Liver (tissue), 3 donors: ENCODE measurements around the gene KIF7.

Source experiments
- FOXA1 ChIP-seq: IDR thresholded peaks from 2 replicates; pipeline ENCODE4 v1.6.1; 2016; ENCODE audit warnings: antibody characterized with exemption
- GABPA ChIP-seq, 2 donors: IDR thresholded peaks in 1 of 2; conservative IDR thresholded peaks in 1 of 2; 2 replicates each; pipeline ENCODE4 v1.6.1; 2016; ENCODE audit warnings: antibody characterized with exemption in 2 of 2, mild to moderate bottlenecking in 1 of 2, moderate library complexity in 1 of 2
- HNF4A ChIP-seq, 2 donors: conservative IDR thresholded peaks; 2 replicates each; pipeline ENCODE4 v1.6.1; 2016; ENCODE audit warnings: antibody characterized with exemption in 2 of 2, mild to moderate bottlenecking in 2 of 2
- JUND ChIP-seq, 2 donors: IDR thresholded peaks; 2 replicates each; pipeline ENCODE4 v1.6.1; 2016; ENCODE audit warnings: antibody characterized with exemption in 2 of 2
- RAD21 ChIP-seq, 2 donors: IDR thresholded peaks; 2 replicates each; pipeline ENCODE4 v1.6.1; 2016; ENCODE audit warnings: antibody characterized with exemption in 2 of 2, mild to moderate bottlenecking in 2 of 2
- RXRA ChIP-seq, 2 donors: IDR thresholded peaks; 2 replicates each; pipeline ENCODE4 v1.6.1; 2017 to 2018; ENCODE audit warnings: antibody characterized with exemption in 2 of 2, mild to moderate bottlenecking in 1 of 2
- SP1 ChIP-seq: IDR thresholded peaks from 2 replicates; pipeline ENCODE4 v1.6.1; 2018; ENCODE audit warnings: antibody characterized with exemption, mild to moderate bottlenecking
- TAF1 ChIP-seq: conservative IDR thresholded peaks from 2 replicates; pipeline ENCODE4 v1.6.1; 2016; ENCODE audit warnings: antibody characterized with exemption, mild to moderate bottlenecking
- YY1 ChIP-seq: IDR thresholded peaks from 2 replicates; pipeline ENCODE4 v1.6.1; 2016; ENCODE audit warnings: antibody characterized with exemption, mild to moderate bottlenecking
- TF ChIP-seq, protein P1 (sequence below): IDR thresholded peaks from 2 replicates; pipeline ENCODE4 v1.6.1; 2016; ENCODE audit warnings: antibody characterized with exemption, mild to moderate bottlenecking
- TF ChIP-seq, protein P2 (sequence below): fragments of 150-350 bp; IDR thresholded peaks from 2 replicates; pipeline ENCODE4 v1.5.1; 2017; ENCODE audit warnings: improper control_type of control experiment, low read depth, low read length; ENCODE audit not compliant: missing input control
- TF ChIP-seq, protein P3 (sequence below): IDR thresholded peaks from 2 replicates; pipeline ENCODE4 v1.6.1; 2016; ENCODE audit warnings: antibody characterized with exemption
- TF ChIP-seq, protein P4 (sequence below): IDR thresholded peaks from 2 replicates; pipeline ENCODE4 v1.6.1; 2016; ENCODE audit warnings: antibody characterized with exemption
- TF ChIP-seq, protein P5 (sequence below): IDR thresholded peaks from 2 replicates; pipeline ENCODE4 v1.6.1; 2016; ENCODE audit warnings: antibody characterized with exemption
- donor health status: healthy.
- donor health status: healthy.

DNA sequence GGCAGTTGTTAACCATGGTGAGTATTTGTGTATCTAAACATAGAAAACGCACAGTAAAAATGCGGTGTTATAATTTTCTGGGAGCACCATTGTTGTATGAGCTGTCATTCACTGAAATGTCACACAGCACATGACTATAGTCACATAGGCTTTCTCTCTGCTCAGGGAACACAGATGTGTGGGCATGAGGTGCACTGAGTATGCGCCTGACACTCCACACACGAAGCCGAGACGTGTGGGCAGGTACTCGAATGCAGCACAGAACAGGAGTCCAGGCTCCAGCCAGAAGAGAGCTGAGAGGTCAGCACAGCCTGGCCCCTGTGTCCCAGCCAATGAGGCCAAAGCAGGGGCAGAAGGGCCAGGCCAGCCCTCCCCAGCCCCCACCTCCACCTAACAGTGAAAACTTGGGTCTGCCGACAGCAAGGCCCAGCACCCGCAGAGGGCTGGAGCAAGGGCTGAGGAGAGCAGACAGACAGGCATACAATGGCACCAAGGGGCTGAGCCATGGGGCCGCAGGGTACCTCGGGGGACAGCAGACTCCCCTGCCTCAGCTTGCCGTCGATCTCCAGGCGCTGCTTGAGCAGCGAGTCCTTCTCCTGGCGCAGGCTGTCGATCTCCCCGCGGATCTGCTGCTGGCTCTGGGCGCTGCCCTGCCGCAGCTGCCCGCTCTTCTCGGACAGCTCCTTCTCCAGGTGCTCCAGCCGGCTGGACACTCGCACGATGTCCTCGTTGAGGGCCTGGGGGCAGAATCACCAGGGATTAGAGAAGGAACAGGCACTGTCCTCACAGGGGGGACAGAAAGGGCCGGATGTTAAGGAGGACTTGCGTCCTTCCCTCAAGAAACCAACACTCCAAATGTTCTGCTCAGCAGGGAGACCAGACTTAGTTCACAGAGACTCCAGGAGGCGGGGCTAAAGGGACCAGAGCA, 24.0 kb downstream of the KIF7 start:
- TF ChIP-seq TAF1 (no peak), GABPA (IDR thresholded peaks at IDR 0.05 in 1 of 2, conservative IDR thresholded peaks at IDR 0.05 in 1 of 2) (no peak), HNF4A (conservative IDR thresholded peaks at IDR 0.05) (no peak), RXRA (IDR thresholded peaks at IDR 0.05) (no peak), JUND (IDR thresholded peaks at IDR 0.05) (no peak), SP1 (no peak), YY1 (no peak), FOXA1 (no peak), RAD21 (IDR thresholded peaks at IDR 0.05) (no peak)
- TF ChIP-seq, protein P1, sequence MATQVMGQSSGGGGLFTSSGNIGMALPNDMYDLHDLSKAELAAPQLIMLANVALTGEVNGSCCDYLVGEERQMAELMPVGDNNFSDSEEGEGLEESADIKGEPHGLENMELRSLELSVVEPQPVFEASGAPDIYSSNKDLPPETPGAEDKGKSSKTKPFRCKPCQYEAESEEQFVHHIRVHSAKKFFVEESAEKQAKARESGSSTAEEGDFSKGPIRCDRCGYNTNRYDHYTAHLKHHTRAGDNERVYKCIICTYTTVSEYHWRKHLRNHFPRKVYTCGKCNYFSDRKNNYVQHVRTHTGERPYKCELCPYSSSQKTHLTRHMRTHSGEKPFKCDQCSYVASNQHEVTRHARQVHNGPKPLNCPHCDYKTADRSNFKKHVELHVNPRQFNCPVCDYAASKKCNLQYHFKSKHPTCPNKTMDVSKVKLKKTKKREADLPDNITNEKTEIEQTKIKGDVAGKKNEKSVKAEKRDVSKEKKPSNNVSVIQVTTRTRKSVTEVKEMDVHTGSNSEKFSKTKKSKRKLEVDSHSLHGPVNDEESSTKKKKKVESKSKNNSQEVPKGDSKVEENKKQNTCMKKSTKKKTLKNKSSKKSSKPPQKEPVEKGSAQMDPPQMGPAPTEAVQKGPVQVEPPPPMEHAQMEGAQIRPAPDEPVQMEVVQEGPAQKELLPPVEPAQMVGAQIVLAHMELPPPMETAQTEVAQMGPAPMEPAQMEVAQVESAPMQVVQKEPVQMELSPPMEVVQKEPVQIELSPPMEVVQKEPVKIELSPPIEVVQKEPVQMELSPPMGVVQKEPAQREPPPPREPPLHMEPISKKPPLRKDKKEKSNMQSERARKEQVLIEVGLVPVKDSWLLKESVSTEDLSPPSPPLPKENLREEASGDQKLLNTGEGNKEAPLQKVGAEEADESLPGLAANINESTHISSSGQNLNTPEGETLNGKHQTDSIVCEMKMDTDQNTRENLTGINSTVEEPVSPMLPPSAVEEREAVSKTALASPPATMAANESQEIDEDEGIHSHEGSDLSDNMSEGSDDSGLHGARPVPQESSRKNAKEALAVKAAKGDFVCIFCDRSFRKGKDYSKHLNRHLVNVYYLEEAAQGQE, result no peak
- TF ChIP-seq, protein P2, sequence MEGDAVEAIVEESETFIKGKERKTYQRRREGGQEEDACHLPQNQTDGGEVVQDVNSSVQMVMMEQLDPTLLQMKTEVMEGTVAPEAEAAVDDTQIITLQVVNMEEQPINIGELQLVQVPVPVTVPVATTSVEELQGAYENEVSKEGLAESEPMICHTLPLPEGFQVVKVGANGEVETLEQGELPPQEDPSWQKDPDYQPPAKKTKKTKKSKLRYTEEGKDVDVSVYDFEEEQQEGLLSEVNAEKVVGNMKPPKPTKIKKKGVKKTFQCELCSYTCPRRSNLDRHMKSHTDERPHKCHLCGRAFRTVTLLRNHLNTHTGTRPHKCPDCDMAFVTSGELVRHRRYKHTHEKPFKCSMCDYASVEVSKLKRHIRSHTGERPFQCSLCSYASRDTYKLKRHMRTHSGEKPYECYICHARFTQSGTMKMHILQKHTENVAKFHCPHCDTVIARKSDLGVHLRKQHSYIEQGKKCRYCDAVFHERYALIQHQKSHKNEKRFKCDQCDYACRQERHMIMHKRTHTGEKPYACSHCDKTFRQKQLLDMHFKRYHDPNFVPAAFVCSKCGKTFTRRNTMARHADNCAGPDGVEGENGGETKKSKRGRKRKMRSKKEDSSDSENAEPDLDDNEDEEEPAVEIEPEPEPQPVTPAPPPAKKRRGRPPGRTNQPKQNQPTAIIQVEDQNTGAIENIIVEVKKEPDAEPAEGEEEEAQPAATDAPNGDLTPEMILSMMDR, result no peak
- TF ChIP-seq, protein P3, sequence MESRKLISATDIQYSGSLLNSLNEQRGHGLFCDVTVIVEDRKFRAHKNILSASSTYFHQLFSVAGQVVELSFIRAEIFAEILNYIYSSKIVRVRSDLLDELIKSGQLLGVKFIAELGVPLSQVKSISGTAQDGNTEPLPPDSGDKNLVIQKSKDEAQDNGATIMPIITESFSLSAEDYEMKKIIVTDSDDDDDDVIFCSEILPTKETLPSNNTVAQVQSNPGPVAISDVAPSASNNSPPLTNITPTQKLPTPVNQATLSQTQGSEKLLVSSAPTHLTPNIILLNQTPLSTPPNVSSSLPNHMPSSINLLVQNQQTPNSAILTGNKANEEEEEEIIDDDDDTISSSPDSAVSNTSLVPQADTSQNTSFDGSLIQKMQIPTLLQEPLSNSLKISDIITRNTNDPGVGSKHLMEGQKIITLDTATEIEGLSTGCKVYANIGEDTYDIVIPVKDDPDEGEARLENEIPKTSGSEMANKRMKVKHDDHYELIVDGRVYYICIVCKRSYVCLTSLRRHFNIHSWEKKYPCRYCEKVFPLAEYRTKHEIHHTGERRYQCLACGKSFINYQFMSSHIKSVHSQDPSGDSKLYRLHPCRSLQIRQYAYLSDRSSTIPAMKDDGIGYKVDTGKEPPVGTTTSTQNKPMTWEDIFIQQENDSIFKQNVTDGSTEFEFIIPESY, result no peak
- TF ChIP-seq, protein P4, sequence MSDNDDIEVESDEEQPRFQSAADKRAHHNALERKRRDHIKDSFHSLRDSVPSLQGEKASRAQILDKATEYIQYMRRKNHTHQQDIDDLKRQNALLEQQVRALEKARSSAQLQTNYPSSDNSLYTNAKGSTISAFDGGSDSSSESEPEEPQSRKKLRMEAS, result no peak
- TF ChIP-seq, protein P5, sequence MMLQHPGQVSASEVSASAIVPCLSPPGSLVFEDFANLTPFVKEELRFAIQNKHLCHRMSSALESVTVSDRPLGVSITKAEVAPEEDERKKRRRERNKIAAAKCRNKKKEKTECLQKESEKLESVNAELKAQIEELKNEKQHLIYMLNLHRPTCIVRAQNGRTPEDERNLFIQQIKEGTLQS, result no peak
